Upper lobe of left lung (tissue), 4 donors: ENCODE measurements around the gene OR52B6.

Experiments
- CTCF ChIP-seq, 6 experiments: fragments of 450-650 bp in 4 of 6; fragments of 200-600 bp in 2 of 6; sonication (generic) in 2 of 6; IDR thresholded peaks; one replicate each; pipeline ENCODE4 v1.5.1; 2016 to 2019; ENCODE audit warnings: antibody characterized with exemption in 6 of 6
- POLR2AphosphoS5 ChIP-seq, 2 donors: sonication (generic); formaldehyde crosslinking; IDR thresholded peaks; one replicate each; pipeline ENCODE4 v1.5.1; 2017; ENCODE audit warnings: antibody characterized with exemption in 2 of 2

GRCh38 chr11:5605849-5606248 is 25.2 kb downstream of the OR52B6 start:
- TF ChIP-seq CTCF (IDR thresholded peaks at IDR 0.05) (no peak), POLR2AphosphoS5 (IDR thresholded peaks at IDR 0.05) (no peak)
